ENCODE data around the gene ATOH8. TPM values are rescaled to one million over a fixed set of nuclear protein-coding genes. Genes with fewer than 3 reads are reported as not detected.

Gene ATOH8
- total RNA-seq, 1 donor from 2014 or later: not detected

DNA sequence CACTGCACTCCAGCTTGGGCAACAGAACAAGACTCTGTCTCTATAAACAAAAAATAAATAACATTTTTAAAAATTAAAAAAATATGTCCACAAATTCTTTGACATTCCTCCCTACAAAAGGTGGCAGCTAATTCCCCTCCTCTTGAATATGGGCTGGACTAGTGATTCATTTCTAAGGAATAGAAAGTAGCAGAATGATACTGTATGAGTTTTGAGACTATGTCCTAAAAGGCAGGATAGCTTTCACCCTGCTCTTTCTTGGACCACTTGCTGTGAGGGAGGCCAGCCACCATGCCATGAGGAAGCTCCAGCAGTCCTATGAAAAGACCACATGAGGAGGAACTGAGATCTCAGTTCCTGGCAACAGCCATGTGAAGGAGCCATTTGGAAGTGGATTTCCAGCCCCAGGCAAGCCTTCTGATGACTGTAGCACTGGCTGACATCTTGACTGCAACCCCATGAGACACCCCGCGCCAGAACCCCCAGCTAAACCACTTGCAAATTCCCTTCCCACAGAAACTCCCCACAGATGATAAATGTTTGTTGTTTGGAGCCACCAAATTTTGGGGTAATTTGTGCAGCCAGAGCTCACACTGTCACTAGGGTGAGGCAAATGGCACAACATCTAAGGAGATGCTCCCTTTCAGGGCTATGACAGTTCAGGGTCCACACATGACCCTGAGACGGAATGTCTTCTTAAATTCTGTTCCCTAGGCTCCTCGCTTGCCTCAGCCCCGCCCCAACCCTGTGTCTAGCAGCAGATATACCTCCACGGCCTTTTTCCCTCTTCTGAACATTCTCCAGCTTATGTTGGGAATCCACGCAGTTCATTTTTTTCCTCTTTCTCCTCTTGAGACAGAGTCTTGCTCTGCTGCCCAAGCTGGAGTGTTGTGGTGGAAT, 17.1 kb upstream of the ATOH8 start:
- no peaks in the 10 kb centered on the region for H3K4me1 Mint-ChIP-seq

GRCh38 chr2:85737481-85737880, 16.3 kb upstream of the ATOH8 start:
- ATAC-seq (ENCODE audit: low read depth) (no peak), DNase-seq (no peak)
- Mint-ChIP-seq H3K27ac (no peak overlapping the region), H3K4me1 (no peaks in the 10 kb centered on the region), H3K36me3 (ENCODE audit: low read depth) (no peaks in the 10 kb centered on the region), H3K9me3 (no peaks in the 10 kb centered on the region), H3K27me3 (peaks cover 33% of the 10 kb centered on the region), H3K4me3 (no peak overlapping the region)
- POLR2A ChIA-PET: no interaction called here
- CTCF ChIA-PET: interaction anchor here (1.3 to 1.7 kb wide), 2 partner anchors 9 to 33 kb away, joined by 4 read pairs; no protein-coding TSS in a partner anchor
- TF ChIP-seq, protein P1, sequence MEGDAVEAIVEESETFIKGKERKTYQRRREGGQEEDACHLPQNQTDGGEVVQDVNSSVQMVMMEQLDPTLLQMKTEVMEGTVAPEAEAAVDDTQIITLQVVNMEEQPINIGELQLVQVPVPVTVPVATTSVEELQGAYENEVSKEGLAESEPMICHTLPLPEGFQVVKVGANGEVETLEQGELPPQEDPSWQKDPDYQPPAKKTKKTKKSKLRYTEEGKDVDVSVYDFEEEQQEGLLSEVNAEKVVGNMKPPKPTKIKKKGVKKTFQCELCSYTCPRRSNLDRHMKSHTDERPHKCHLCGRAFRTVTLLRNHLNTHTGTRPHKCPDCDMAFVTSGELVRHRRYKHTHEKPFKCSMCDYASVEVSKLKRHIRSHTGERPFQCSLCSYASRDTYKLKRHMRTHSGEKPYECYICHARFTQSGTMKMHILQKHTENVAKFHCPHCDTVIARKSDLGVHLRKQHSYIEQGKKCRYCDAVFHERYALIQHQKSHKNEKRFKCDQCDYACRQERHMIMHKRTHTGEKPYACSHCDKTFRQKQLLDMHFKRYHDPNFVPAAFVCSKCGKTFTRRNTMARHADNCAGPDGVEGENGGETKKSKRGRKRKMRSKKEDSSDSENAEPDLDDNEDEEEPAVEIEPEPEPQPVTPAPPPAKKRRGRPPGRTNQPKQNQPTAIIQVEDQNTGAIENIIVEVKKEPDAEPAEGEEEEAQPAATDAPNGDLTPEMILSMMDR (IDR thresholded peaks at IDR 0.05): no peak
- intact Hi-C loops (cut with micrococcal nuclease): no loop called here

More for the DNA sequence above, 17.1 kb upstream of the ATOH8 start:
- CTCF ChIA-PET: interaction anchor here (0.6 to 1.7 kb wide), 3 partner anchors 8 to 75 kb away, joined by 3 to 4 read pairs (median 4); no protein-coding TSS in a partner anchor
- TF ChIP-seq, protein P1 (IDR thresholded peaks at IDR 0.05): no peak
- ATAC-seq (ENCODE audit: low read depth): no peak
- POLR2A ChIA-PET: no interaction called here
- intact Hi-C loops (cut with micrococcal nuclease): no loop called here
- H3K36me3 Mint-ChIP-seq (ENCODE audit: low read depth): no peaks in the 10 kb centered on the region
- H3K27me3 Mint-ChIP-seq: peaks cover 27% of the 10 kb centered on the region
- no peaks in the 10 kb centered on the region for H3K9me3 Mint-ChIP-seq
- DNase-seq: no peak
- no peak overlapping the region for H3K27ac Mint-ChIP-seq
- H3K4me3 Mint-ChIP-seq: no peak overlapping the region

GRCh38 chr2:85737961-85738360, 15.8 kb upstream of the ATOH8 start:
- Mint-ChIP-seq H3K9me3 (no peaks in the 10 kb centered on the region), H3K4me3 (no peak overlapping the region), H3K27ac (no peak overlapping the region), H3K27me3 (peaks cover 38% of the 10 kb centered on the region), H3K36me3 (ENCODE audit: low read depth) (no peaks in the 10 kb centered on the region), H3K4me1 (no peaks in the 10 kb centered on the region)
- intact Hi-C loops (cut with micrococcal nuclease): no loop called here
- ChIA-PET CTCF (no interaction called here), POLR2A (no interaction called here)
- TF ChIP-seq, protein P1 (IDR thresholded peaks at IDR 0.05): no peak
- DNase-seq (no peak), ATAC-seq (ENCODE audit: low read depth) (no peak)

- TF ChIP-seq, protein P1 (IDR thresholded peaks at IDR 0.05): no peak
- intact Hi-C loops (cut with micrococcal nuclease): no loop called here
- H3K9me3 Mint-ChIP-seq: no peaks in the 10 kb centered on the region
- H3K27me3 Mint-ChIP-seq: peaks cover 39% of the 10 kb centered on the region
- ATAC-seq (ENCODE audit: low read depth): no peak
- peaks cover 3% of the 10 kb centered on the region for H3K4me1 Mint-ChIP-seq
- ChIA-PET CTCF (interaction anchor here (0.9 to 1.4 kb wide), 2 partner anchors 10 to 12 kb away, joined by 3 read pairs; no protein-coding TSS in a partner anchor), POLR2A (no interaction called here)
- no peaks in the 10 kb centered on the region for H3K36me3 Mint-ChIP-seq (ENCODE audit: low read depth)
- peak overlapping the region; percentile 21 for H3K27ac Mint-ChIP-seq
- H3K4me3 Mint-ChIP-seq: no peak overlapping the region
- DNase-seq: no peak
These were observed 13.6 kb upstream of the ATOH8 start for GRCh38 chr2:85740193-85740592.

DNA sequence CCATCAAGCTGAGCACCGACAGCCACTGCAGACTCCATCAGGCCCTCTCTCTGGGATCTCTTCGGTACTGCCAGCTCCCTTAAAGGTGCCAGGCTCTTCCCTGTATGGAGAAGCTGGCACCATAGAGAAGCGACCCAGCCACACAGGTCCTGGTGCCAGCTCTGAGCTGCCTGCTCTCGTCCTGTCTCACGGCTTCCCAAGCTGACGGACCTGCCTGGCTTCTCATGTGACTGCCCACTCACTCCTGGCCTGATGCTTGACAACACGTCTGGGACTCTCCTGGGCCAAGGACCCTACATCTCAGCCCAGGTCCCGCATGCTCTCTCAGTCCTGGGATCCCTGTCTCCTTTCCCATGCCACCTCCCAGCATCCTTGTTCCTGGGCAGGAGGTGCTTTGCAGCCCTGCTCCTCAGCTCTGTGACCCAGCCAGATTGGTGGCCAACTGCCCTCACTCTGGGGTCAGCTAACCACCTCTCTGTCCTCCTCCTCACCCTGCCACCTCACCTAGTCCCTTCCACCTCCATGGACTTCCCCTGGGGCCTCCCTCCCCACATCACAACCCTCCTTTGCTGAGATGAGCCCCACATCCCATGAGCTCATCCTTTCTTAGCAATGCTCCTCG, 12.5 kb upstream of the ATOH8 start:
- CTCF ChIA-PET: interaction anchor here (1.4 kb wide), 1 partner anchor 13 kb away, joined by 3 read pairs; no protein-coding TSS in a partner anchor
- no peaks in the 10 kb centered on the region for H3K36me3 Mint-ChIP-seq (ENCODE audit: low read depth)
- H3K4me1 Mint-ChIP-seq: peaks cover 13% of the 10 kb centered on the region
- peaks cover 33% of the 10 kb centered on the region for H3K27me3 Mint-ChIP-seq
- intact Hi-C loops (cut with micrococcal nuclease): no loop called here
- TF ChIP-seq, protein P1 (IDR thresholded peaks at IDR 0.05): no peak
- no peaks in the 10 kb centered on the region for H3K9me3 Mint-ChIP-seq
- no peak overlapping the region for H3K4me3 Mint-ChIP-seq
- DNase-seq (no peak), ATAC-seq (ENCODE audit: low read depth) (no peak)
- no peak overlapping the region for H3K27ac Mint-ChIP-seq
- POLR2A ChIA-PET: interaction anchor here (0.6 kb wide), 1 partner anchor 9 kb away, joined by 3 read pairs; no protein-coding TSS in a partner anchor
